ENCODE measurements around the gene ETV1. TPM values are rescaled to one million over a fixed set of nuclear protein-coding genes. Genes with fewer than 3 reads are reported as not detected.

Gene ETV1
- total RNA-seq, 6 experiments from 2014 or later: 3.3 to 8.2 (median 5.6) TPM

GRCh38 chr7:13882051-13882450, 107.4 kb downstream of the ETV1 start:
- Histone ChIP-seq H3K27ac (no peak overlapping the region), H3K36me3 (no peaks in the 10 kb centered on the region), H3K4me3 (no peak overlapping the region), H3K4me1 (no peaks in the 10 kb centered on the region), H3K27me3 (no peaks in the 10 kb centered on the region), H3K9me3 (no peaks in the 10 kb centered on the region)
- TF ChIP-seq CTCF (IDR thresholded peaks at IDR 0.05) (no peak), POLR2A (IDR thresholded peaks at IDR 0.05) (no peak)
- 65% methylated on average over 5 of the region's 5 CpGs for WGBS (ENCODE audit: insufficient coverage, low coverage, low lambda C conversion rate, missing lambda C conversion rate)
- ATAC-seq: no peak
- intact Hi-C loops (cut with DNase I): no loop called here
- no peak for DNase-seq

GRCh38 chr7:13880789-13881188, 108.7 kb downstream of the ETV1 start:
- Histone ChIP-seq H3K27ac (no peak overlapping the region), H3K27me3 (no peaks in the 10 kb centered on the region), H3K9me3 (no peaks in the 10 kb centered on the region), H3K4me1 (no peaks in the 10 kb centered on the region), H3K36me3 (no peaks in the 10 kb centered on the region), H3K4me3 (no peak overlapping the region)
- ATAC-seq (no peak), DNase-seq (no peak)
- WGBS (ENCODE audit: insufficient coverage, low coverage, low lambda C conversion rate, missing lambda C conversion rate): 57% methylated on average over 2 of the region's 2 CpGs
- TF ChIP-seq POLR2A (IDR thresholded peaks at IDR 0.05) (no peak), CTCF (IDR thresholded peaks at IDR 0.05) (no peak)
- intact Hi-C loops (cut with DNase I): no loop called here

GRCh38 chr7:13879994-13880686, 109.3 kb downstream of the ETV1 start:
- intact Hi-C loops (cut with DNase I): no loop called here
- ATAC-seq (no peak), DNase-seq (no peak)
- no peak overlapping the region for H3K27ac ChIP-seq
- WGBS (ENCODE audit: insufficient coverage, low coverage, low lambda C conversion rate, missing lambda C conversion rate): 92% methylated on average over 2 of the region's 2 CpGs
- H3K27me3 ChIP-seq: no peaks in the 10 kb centered on the region
- no peaks in the 10 kb centered on the region for H3K4me1 ChIP-seq
- no peaks in the 10 kb centered on the region for H3K36me3 ChIP-seq
- H3K4me3 ChIP-seq: no peak overlapping the region
- no peaks in the 10 kb centered on the region for H3K9me3 ChIP-seq
- TF ChIP-seq CTCF (IDR thresholded peaks at IDR 0.05): no peak
- no peak for TF ChIP-seq POLR2A (IDR thresholded peaks at IDR 0.05)

- Histone ChIP-seq H3K27ac (no peak overlapping the region), H3K36me3 (no peaks in the 10 kb centered on the region), H3K27me3 (no peaks in the 10 kb centered on the region), H3K9me3 (no peaks in the 10 kb centered on the region), H3K4me3 (no peak overlapping the region), H3K4me1 (no peaks in the 10 kb centered on the region)
- TF ChIP-seq CTCF (IDR thresholded peaks at IDR 0.05) (no peak), POLR2A (IDR thresholded peaks at IDR 0.05) (no peak)
- intact Hi-C loops (cut with DNase I): no loop called here
- ATAC-seq (no peak), DNase-seq (no peak)
Observed at GRCh38 chr7:13879143-13879542, 110.3 kb downstream of the ETV1 start.

- no peak for DNase-seq
- ATAC-seq: no peak
- H3K4me1 ChIP-seq: no peaks in the 10 kb centered on the region
- TF ChIP-seq CTCF (IDR thresholded peaks at IDR 0.05): no peak
- TF ChIP-seq POLR2A (IDR thresholded peaks at IDR 0.05): no peak
- intact Hi-C loops (cut with DNase I): no loop called here
- H3K9me3 ChIP-seq: no peaks in the 10 kb centered on the region
- H3K36me3 ChIP-seq: no peaks in the 10 kb centered on the region
- H3K4me3 ChIP-seq: no peak overlapping the region
- no peak overlapping the region for H3K27ac ChIP-seq
- H3K27me3 ChIP-seq: no peaks in the 10 kb centered on the region
Observed at GRCh38 chr7:13878154-13878553, 111.3 kb downstream of the ETV1 start.

Measured in right lobe of liver (tissue), 6 donors.